Upper lobe of right lung (tissue), 1 donor: ENCODE measurements around the gene SNX30. TPM values are rescaled to one million over a fixed set of nuclear protein-coding genes. Genes with fewer than 3 reads are reported as not detected.

Experiments
- ATAC-seq: fragments of 200-7000 bp; cut with Tn5 transposase; one replicate; pipeline ENCODE4 v1.9.1; 2020; ENCODE audit warnings: mild to moderate bottlenecking, moderate library complexity
- DNase-seq: peaks from one replicate; pipeline ENCODE4 v3.0.0-alpha.2; 2020
- H3K27ac ChIP-seq: fragments of 200-600 bp; one replicate; pipeline ENCODE4 v1.8.0; 2022
- H3K27me3 ChIP-seq: fragments of 200-600 bp; one replicate; pipeline ENCODE4 v1.8.0; 2022; ENCODE audit warnings: mild to moderate bottlenecking
- H3K36me3 ChIP-seq: fragments of 200-600 bp; one replicate; pipeline ENCODE4 v1.8.0; 2022
- H3K4me1 ChIP-seq: fragments of 200-600 bp; one replicate; pipeline ENCODE4 v1.8.0; 2022
- H3K4me3 ChIP-seq: fragments of 200-600 bp; one replicate; pipeline ENCODE4 v1.8.0; 2022; ENCODE audit warnings: mild to moderate bottlenecking
- H3K9me3 ChIP-seq: fragments of 200-600 bp; one replicate; pipeline ENCODE4 v1.8.0; 2022
- CTCF ChIP-seq: fragments of 200-600 bp; IDR thresholded peaks from one replicate; pipeline ENCODE4 v1.8.0; 2022; ENCODE audit warnings: antibody characterized with exemption
- intact Hi-C: fragments of 100-400 bp; cut with DNase I; formaldehyde crosslinking; loops from one replicate; pipeline ENCODE4 v1.11.0; 2022
- total RNA-seq: library from RNA; stranded (reverse); fragmentation: NEBNext Ultra II Directional; extraction: Animal tissue kit (Norgen Biotek cat#: 25700); gene quantifications from one replicate; pipeline ENCODE4 v1.2.1, GENCODE V29; 2021
- donor health status: DM: no; HTN: yes; CAD: no; lungs with severe emphysema.

SNX30 gene
- total RNA-seq, 1 donor from 2014 or later = 76.3 TPM

- Histone ChIP-seq H3K27ac (no peak overlapping the region), H3K27me3 (no peaks in the 10 kb centered on the region), H3K4me3 (no peak overlapping the region), H3K36me3 (peaks cover 14% of the 10 kb centered on the region), H3K4me1 (peaks cover 26% of the 10 kb centered on the region), H3K9me3 (no peaks in the 10 kb centered on the region)
- DNase-seq = no peak
- no peak for ATAC-seq
- intact Hi-C loops = no loop called here
- TF ChIP-seq CTCF = no peak
Measured at GRCh38 chr9:112856843-112857242, 106.3 kb downstream of the SNX30 start.

GRCh38 chr9:112858005-112858404, 107.4 kb downstream of the SNX30 start:
- H3K4me3 ChIP-seq = no peak overlapping the region
- peaks cover 38% of the 10 kb centered on the region for H3K4me1 ChIP-seq
- no peak for ATAC-seq
- TF ChIP-seq CTCF = no peak
- H3K27me3 ChIP-seq = no peaks in the 10 kb centered on the region
- no peak for DNase-seq
- intact Hi-C loops = no loop called here
- H3K27ac ChIP-seq = no peak overlapping the region
- no peaks in the 10 kb centered on the region for H3K9me3 ChIP-seq
- H3K36me3 ChIP-seq = peaks cover 10% of the 10 kb centered on the region

- intact Hi-C loops = no loop called here
- H3K27ac ChIP-seq = no peak overlapping the region
- no peak for DNase-seq
Measured at GRCh38 chr9:112858625-112859147, 108.1 kb downstream of the SNX30 start.

GRCh38 chr9:112860451-112860850, 109.9 kb downstream of the SNX30 start:
- Histone ChIP-seq H3K4me3 (no peak overlapping the region), H3K27me3 (no peaks in the 10 kb centered on the region), H3K4me1 (peaks cover 52% of the 10 kb centered on the region), H3K36me3 (no peaks in the 10 kb centered on the region), H3K9me3 (no peaks in the 10 kb centered on the region), H3K27ac (no peak overlapping the region)
- TF ChIP-seq CTCF = no peak
- no peak for ATAC-seq
- no peak for DNase-seq
- intact Hi-C loops = no loop called here

More at GRCh38 chr9:112858625-112859147, 108.1 kb downstream of the SNX30 start:
- no peaks in the 10 kb centered on the region for H3K9me3 ChIP-seq
- H3K36me3 ChIP-seq = peaks cover 3% of the 10 kb centered on the region
- H3K27me3 ChIP-seq = no peaks in the 10 kb centered on the region
- ATAC-seq = peak; percentile 72
- no peak overlapping the region for H3K4me3 ChIP-seq
- TF ChIP-seq CTCF = no peak
- H3K4me1 ChIP-seq = peaks cover 42% of the 10 kb centered on the region

GRCh38 chr9:112861155-112861554, 110.6 kb downstream of the SNX30 start:
- Histone ChIP-seq H3K27me3 (no peaks in the 10 kb centered on the region), H3K36me3 (no peaks in the 10 kb centered on the region), H3K27ac (peak overlapping the region; percentile 82), H3K4me3 (no peak overlapping the region), H3K4me1 (peaks cover 52% of the 10 kb centered on the region), H3K9me3 (no peaks in the 10 kb centered on the region)
- ATAC-seq (peak; percentile 15), DNase-seq (no peak)
- intact Hi-C loops = no loop called here
- no peak for TF ChIP-seq CTCF
